ENCODE measurements around the gene OBSCN.

DNA sequence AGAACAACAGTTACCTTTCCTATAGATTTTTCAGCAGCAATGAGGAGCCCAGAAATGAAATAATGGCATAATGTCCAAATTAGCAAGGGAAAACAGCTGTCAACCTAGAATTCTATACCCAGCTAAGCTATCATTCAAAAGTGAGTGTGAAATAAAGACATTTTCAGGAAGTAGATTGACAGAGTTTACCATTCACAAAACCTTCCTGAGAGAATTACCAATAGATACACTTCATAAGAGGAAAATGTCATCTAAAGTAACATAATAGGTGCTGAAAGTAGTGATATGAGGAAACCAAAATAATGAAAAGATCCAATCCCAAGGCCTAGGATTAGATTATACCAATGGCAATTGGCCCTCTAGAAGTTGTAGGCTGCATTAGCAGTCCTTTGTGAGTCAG lies 34.6 kb downstream of the OBSCN start:
- TF ChIP-seq, protein P1, sequence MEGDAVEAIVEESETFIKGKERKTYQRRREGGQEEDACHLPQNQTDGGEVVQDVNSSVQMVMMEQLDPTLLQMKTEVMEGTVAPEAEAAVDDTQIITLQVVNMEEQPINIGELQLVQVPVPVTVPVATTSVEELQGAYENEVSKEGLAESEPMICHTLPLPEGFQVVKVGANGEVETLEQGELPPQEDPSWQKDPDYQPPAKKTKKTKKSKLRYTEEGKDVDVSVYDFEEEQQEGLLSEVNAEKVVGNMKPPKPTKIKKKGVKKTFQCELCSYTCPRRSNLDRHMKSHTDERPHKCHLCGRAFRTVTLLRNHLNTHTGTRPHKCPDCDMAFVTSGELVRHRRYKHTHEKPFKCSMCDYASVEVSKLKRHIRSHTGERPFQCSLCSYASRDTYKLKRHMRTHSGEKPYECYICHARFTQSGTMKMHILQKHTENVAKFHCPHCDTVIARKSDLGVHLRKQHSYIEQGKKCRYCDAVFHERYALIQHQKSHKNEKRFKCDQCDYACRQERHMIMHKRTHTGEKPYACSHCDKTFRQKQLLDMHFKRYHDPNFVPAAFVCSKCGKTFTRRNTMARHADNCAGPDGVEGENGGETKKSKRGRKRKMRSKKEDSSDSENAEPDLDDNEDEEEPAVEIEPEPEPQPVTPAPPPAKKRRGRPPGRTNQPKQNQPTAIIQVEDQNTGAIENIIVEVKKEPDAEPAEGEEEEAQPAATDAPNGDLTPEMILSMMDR (IDR thresholded peaks at IDR 0.05): no peak
- no peak for TF ChIP-seq POLR2A (IDR thresholded peaks at IDR 0.05)
